ENCODE measurements around the gene ADAMTS9.

ADAMTS9 gene

DNA sequence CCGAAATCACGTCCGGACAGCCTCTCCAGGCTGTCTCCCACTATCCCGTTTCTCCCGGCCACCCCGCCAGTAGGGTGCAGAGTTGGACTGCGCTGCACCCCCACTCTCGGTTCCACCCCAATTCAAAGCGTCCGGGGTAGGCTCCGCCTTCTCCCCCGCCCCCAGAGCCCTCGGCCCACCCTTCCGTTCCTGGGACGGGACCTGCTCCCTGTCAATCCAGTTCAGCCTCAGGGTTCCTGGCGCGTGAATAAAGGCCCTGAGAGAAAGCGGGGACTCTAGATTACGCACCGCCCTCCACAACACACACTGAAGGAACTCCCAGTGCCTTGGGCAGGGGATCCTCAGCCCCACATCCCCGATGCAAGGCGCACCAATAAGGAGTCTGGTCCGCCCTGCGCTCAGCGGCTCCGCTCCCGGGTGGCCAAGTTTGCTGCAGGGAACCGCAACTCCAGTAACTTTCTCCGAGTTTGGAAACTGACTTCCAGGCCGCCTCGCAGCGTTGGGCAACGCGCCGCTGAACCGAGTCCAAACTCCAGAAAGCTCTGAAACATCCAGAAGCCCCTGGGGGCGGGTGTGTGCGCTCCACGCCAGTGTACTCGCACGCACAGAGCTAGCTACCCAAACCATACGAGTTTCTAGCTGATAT lies 1.9 kb downstream of the ADAMTS9 start:
- no peak for DNase-seq

DNA sequence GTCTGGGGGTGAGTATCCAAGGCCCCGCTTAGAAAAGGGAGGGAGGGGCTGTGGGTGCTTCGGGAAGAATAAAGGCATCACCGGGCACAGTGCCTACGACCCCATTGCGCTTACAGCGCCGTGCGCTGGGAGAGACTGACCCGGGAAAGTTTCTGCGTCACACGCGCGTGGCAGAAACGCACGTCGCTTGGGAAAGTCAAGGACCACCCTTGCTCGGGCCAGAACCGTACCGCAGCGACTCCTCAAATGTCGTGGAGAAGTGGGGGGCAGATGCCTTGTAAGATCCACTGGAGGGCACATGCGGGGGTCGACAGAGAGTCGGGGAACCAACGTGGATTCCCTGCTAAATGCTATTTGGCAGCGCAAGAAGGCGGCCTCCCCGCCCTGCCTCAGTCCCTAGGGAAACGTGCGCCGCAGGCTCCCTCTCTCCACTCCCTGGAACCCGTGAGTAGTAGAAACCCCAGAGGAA lies 2.4 kb downstream of the ADAMTS9 start:
- DNase-seq, result no peak

DNA sequence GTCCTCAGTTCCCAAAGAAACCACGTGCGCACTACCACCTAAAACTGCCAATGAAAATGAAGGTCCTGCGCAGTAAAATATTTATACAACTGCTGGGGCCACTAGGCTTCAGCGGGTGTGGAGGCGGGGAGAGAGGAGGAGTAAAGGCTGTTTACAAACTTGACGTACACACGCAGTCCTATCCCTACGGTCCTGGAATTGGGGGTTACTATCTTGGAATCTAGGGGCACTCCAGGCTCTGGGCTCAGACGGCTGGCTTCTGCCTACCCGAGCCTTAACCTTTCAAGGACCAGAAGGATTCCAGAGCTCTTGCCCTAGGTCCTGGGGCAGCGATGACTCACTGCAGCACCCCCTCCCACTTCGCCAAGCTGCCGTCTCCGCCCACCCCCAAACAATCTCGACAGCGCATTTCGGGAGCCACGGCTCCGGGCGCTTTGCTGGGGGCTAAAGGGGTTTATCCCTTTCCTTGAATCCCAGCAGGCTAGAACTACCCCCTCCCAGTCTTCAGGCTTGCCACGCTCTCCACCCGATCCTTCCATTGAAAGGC lies 3.0 kb downstream of the ADAMTS9 start:
- no peak for DNase-seq

DNA sequence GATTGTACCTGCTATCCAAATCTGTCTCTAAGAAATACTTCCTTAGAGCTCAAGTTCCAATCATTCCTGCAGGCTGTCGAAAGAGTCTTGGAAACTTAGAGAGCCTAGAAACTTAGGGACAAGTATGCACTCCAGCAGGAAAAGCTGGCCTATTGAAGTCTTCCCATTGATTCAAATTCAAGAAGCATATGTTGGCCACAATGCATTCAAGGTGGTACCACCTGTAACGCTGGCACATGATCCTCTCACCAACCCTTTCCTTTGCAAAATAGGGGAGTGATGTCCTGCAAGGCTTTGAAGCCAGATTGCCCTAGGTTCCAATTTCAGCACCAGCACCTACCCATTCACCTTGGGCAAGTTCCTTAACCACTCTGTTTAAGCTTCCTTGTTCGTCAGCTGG lies 6.0 kb downstream of the ADAMTS9 start:
- no peak for DNase-seq

DNA sequence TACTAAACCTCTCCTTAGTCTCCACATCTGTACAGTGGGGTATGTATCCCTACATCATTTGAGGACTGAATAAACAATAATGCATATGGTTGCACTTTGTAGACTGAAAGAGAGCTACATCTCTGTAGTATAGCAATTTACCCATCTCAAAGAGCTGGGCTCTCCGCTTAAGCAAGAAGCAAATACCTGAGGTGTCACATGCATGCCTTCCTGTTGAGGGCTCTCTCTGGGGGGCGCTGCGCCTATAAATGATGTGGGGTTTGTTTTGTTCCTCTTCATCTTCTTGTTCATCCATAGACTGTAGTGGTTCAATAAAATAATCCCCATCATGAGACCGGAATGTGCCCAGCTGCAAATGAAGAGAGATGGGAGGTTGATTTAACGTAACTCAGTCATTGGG lies 6.8 kb downstream of the ADAMTS9 start:
- DNase-seq, result no peak

DNA sequence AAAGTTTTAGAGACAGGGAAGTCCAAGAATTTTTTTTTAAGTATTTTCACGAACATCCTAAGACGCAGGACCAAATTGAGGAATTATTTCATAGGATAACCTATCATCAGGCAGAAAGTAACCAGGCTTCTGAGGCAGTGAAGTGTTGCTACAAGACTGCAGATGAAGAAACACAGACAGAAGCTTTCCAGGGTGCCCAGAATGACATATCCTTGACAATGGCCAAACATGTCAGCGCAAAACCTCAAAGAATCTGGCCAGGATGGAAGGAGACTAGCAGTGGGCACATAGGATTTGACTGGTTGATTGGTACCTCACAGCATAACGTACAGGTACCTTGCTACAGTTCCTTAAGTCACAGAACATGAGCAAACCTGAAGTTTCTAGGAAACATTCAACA lies 7.5 kb downstream of the ADAMTS9 start:
- no peak for DNase-seq

DNA sequence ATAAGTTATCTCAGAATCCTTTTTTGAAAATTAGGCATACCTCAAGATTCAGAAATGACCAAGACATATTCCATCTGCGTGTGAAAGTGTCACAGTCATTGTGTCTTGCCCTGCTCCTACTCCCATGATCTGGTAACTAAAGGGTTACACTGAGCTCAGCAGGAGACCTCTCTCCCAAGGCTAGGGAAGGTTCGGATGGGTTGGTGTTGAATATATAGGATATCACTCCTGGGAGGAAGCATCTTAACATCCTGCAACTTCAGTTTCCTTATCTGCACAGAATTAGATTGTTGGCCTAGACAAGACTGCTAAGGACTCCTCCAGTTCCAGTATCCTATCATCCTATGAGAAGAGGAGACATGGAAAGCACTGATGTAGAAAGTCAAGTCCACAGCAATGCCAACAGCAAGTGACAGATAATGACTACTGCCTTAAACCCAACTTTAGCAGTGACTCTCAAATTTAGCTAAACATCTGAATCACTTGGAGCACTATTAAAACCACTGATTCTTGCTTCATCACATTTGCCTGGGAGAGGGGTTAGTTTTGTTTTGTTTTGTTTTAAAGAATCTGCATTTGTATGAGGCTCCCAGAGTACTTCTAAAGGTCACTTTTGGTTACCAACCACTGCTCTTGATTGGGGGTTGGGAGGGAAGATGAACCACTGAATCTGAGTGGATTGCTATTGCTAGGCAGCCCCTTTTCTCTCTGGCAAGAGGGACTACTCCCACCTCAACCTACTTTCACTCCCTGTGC lies 9.7 kb downstream of the ADAMTS9 start:
- DNase-seq, result no peak

DNA sequence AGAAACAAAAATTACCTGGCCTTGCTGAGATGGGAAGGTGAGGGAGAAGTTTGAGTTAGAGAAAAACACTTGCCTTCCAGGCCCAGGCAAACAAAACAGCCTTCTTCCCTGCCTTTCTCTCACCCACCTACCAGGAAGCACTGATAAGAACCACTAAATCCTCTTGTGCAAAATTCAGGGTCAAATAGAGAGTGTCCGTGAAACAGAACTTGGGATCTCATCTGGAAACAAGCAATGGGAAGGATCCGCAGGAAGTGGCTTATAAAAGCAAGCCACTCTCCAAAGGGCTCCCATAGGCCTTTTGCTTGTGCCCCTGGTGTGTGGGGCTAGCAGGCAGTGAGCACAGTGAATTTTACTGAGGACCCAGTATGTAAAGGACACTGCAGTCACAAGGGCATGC lies 11.0 kb downstream of the ADAMTS9 start:
- no peak for DNase-seq

DNA sequence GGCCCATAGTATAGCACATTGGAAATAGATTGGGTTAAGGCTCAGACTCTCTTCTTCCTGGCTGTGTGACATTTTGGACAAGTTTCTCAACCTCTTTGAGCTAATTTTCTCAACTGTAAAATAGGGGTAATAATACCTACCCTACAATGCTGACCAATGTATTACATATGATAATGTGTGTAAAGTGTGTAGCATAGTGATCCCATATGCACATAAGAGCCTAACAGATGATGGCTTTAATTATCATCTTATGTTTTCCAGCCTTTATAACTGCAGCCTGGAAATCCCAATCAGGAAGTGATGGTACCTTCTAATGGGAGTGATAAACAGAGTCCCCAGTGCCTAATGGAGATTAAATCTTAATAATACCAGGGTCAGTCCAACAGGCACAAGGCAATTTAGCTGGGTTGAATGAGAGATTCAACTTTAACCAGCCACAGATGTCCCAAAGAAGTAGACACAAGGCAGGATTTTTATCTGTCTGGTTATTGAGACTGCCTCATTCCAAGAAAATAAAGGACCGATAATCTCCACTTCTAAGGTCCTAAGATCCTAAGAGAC lies 12.0 kb downstream of the ADAMTS9 start:
- DNase-seq, result no peak

DNA sequence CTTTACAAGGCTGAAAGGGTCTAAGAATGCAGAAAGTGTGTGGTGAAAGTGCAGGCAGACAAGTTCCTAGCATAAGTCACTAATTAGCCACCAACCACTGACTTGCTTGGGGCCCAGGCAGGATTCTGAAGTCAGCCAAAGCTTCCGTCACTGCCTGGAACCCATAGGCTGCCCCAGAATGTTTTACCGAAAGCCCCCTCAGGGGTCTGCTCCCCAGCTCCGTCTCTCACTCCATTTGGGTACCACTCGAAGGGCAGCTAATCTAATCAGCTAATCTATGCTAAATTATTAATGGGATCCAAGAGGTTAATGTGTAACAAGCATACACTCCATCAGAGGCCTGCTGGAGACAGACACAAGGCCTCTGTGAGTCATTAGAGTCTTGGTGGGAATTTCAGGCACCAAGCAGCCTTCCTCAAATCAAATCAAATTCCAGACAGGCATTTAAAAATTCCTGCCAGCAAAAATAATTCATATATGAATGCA lies 13.2 kb downstream of the ADAMTS9 start:
- no peak for DNase-seq

DNA sequence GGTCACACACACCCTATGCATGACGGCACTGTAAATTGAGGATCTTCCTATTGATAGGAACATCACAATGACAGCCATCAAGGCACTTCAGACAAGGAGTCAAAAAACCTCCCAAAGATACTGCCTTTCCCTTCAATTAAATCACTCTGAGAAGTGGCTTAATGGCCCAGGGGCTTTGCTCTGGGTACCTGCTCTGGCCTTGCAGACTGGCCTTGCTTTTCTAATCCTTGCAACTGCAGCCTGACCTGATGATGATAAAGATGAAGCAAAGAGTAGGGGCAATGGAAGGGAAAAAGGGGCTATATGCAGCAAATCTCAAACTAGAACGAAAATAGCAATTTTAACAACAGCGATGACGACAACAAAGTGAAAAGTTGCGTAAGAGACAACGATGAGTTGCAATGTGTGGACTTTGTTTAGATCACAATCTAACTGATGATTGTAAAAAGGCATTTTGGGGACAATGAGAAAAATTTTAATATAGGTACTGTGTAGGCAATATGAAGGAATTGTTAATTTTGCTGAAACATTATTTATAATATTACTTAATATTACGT lies 14.6 kb downstream of the ADAMTS9 start:
- DNase-seq, result no peak

DNA sequence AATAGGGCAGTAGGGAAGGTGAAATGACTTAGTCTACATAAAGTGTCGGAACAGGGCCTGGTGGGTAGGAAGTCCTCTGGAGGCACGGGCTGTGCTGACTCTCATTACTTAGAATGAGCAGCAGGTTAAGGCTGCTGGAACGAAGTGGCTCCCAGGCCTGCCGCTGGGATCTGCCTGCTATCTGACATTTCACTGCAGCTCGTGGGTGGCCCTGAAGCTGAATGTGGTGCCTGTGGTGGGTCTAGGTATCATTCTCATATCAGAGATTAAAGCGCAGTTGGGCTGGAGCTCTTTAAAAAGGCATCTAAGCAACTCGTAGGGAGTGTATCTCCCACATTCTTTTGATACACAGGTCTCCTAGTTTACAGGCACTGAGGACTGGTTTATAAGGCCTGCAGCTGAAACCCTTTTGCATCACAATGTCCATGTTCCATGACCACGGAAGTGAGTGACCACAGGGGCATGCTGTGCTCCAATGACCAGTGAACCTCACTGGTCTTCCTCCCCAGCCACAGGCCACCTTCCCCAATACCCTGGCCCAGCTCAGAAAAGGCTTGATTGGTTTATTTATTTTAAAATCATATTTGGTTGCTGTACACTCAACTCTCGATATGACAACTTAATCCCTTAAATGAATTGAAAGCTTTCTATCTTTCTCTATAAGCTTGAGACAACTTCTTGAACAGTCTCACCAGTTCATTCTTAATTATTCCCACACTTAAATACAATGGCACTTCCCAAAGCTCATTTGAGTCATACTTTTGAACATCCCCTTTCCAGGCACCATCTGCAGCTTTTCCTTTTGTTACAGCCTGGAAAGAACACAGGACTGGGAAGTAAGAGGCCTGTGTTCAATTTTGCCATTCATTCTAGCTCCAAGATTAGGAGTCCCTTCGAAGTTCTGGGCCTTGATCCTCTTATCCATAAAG lies 19.0 kb downstream of the ADAMTS9 start:
- no peak for DNase-seq

DNA sequence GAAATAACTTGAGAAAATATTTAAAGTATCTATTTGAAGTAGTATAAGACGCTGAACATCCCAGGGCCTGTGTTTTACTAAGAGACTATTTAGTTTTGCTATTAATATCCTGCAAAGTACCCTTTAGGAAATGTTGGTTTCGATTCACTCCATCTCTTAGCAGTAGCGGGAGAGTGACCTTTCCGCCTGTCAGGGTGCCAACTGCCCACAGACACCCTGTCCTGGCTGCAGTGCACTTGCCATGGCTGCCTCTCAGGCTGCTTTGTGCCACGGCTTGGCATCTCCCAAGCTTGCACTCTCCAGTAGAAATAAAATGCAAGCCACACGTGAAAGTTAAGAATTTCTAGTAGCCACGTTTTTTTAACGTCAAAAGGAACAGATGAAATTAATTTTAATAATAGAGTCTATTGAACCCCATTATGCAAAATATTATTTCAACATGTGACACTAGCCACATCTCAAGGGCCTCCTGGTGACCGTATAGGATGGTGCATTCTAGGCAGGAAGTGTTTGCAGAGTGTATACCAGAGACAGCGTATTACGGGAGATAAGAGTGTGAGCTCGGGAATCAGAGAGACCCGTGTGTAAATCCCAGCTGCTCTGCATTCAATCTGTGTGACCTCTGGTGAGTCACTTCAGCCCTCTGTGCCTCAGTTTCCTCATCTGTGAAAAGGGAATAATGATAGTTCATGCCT lies 19.8 kb downstream of the ADAMTS9 start:
- no peak for DNase-seq

DNA sequence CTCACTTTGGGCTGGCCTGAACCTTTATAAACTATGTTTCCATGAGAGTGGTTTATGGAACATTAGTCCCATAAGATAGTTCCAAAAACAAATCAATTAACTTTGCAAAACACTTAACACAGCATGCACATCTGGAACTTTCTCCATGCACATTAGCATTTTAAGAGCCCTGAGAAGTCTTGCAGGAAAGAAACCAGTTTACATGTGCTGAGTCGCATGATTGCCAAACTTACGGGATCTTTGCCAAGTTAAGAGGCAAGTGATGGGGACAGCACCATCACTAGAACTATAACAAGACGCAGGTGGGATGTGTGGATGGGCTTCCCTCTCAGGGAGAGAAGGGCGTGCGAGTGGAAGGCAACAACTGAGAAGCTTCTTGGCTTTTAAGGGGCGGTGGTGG lies 20.7 kb downstream of the ADAMTS9 start:
- no peak for DNase-seq

DNA sequence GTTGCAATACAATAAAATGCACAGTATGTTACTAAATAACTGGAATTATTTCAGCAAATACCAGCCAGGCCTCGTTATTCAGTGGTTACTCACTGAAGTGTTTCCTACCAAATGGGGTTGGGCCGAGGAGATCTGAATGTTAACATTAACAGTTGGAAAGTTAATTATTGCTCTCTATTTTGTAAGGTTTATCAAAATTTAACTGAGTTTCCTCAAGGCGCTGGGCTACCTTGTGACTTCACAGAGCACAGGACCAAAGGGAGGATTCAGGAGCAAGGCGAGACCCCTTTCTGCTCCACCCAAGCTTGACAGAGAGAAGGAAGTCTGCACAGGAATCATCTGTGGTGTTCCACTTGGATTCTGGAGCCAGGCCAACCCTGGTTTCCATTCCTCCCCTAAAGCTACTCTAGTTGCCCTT lies 21.6 kb downstream of the ADAMTS9 start:
- DNase-seq, result no peak

DNA sequence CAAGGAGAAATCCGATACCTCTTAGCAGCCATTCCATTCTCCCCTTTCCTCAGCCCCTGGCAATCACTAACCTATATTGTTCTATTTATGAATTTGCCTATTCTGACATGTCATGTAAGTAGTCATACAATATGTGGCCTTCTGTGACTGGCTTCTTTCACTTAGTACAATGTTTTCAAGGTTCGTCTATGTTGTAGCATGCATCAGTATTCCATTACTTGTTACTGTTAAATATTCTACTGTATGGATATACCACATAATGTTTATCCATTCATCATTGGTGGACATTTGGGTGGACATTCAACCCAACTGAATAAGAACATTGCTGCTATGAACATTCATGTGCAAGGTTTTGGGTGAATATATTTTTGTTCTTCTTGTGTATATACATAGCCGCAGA lies 23.4 kb downstream of the ADAMTS9 start:
- DNase-seq, result no peak

DNA sequence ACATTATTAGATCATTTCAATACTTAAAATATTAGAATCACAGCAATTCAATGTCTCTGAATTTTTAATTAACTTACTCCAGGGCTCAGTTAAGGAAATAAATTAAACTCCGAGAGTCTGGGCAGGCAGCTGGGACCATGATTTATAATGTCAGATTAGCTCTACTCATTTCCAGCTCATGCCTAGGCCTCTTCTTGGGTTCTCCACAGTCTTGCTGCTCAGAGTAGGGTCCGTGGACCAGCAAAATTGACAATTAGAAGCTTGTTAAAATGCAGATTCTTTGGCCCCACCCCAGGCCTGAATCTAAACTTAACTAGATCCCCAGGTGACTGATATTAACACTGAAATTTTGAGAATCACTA lies 28.2 kb downstream of the ADAMTS9 start:
- no peak for DNase-seq

DNA sequence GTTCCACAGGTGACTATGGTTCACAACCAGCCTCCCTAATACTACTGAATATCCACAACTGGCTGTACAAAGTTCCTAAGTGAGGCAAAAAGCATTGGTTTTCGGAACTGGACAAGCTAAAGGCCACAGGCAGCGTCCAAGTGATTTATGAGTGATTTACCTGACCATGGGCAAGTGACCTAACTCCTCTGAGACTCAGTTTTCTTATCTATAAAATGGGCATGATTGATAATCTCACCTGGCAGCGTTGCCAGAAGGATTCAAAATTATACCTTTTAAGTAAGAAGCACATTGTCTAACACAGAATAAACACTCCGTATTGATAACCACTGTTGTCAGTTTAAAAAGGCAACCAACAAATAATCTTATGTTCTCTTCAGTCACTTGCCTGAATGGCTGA lies 29.8 kb downstream of the ADAMTS9 start:
- DNase-seq, result no peak

DNA sequence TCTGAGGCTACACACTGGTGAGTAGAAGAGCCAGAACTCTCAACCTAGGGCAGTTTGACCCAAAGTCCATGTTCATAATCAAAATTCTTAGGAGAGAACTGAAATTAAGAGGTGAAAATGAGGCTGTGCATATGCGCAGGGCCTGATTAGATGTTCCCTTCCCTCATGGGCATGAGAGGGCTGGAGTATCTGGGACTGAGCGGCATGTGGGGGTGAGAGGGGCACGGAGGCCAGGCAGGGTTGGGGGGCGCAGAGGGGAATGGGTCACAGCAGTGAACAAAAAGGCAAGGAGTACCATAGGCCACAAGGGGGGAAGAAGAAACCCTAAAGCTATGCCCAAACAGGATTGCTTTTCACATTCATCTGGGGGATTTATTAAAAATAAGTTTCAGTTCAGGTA lies 31.3 kb downstream of the ADAMTS9 start:
- DNase-seq, result no peak

DNA sequence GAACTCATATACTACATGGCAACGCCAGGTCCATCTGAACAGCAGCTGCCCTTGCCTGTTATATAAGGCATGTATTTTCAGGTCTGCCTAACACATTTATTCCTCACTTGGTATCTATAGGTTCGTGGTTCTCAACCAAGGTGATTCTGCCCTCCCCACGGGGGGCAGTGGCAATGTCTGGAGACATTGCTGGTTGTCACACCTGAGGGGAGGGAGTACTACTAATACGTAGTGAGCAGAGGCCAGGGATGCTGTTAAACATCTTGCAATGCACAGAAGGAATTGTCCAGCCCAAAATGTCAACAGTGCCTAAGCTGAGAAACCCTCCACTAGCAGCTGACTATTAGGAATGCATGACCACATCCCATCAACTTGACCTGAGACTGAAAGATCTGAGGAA lies 32.6 kb downstream of the ADAMTS9 start:
- DNase-seq, result no peak

DNA sequence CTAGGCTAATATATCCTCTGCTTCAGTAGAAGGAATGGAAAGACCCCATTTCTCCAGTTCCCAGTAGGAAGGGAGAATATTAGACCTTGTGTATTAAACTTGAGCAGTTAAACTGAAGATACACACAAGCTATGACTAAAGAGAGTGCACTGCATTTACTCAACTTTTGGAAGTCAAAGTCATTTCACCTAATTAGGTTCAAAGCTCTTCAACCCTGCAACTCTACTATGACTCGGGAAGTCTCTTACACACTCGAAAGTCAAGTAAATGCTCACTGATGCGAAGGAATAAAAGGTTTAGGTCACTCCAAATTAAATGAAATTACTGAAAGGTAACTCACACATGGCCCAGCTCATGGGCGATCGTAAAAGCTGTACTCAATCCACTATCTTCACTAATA lies 33.8 kb downstream of the ADAMTS9 start:
- DNase-seq, result no peak

DNA sequence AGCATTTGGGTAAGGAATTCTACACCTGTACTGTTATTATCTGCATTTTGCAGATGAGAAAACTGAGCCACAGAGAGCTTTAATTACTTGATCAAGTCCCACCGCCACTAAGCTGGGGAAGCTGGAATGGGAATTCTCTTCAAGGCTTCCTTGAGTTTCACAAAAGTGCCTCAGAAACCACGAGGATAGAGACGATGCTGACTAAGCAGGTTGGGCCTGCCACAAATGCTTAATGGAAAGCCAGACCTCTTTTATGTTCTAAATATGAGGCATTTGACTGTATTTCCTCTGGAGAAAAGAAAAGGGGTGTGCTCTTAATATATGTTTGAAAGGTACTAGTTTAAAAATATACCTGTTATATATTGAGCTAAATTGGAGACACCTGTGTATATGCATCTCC lies 34.7 kb downstream of the ADAMTS9 start:
- no peak for DNase-seq

Measured in GDM1 (cell line).